Ovary (tissue), 9 donors: Measurements from ENCODE around the gene ZNF346. TPM values are rescaled to one million over a fixed set of nuclear protein-coding genes. Genes with fewer than 3 reads are reported as not detected.

Experiments
- DNase-seq, 5 donors: peaks; one replicate each; pipeline ENCODE4 v3.0.0-alpha.2; 2019 to 2020
- H3K27ac ChIP-seq, 2 donors: fragments of 200-600 bp; one replicate each; pipeline versions ENCODE4 v1.5.1 to v1.8.0; 2019 to 2022
- H3K27me3 ChIP-seq: fragments of 200-600 bp; one replicate; pipeline ENCODE4 v1.8.0; 2022
- H3K36me3 ChIP-seq: fragments of 200-600 bp; sonication (generic); one replicate; pipeline ENCODE4 v1.5.1; 2019
- H3K4me1 ChIP-seq: one replicate; pipeline ENCODE4 v1.8.1; 2013; ENCODE audit warnings: mild to moderate bottlenecking, moderate library complexity; ENCODE audit not compliant: insufficient read depth
- H3K4me3 ChIP-seq: fragments of 200-600 bp; sonication (generic); one replicate; pipeline ENCODE4 v1.5.1; 2017
- H3K9me3 ChIP-seq, 2 donors: fragments of 200-600 bp in 1 of 2; sonication (generic) in 1 of 2; one replicate each; pipeline versions ENCODE4 v1.5.1 to v1.8.1; 2013 to 2019; ENCODE audit warnings: mild to moderate bottlenecking in 1 of 2, moderate library complexity in 1 of 2
- EP300 ChIP-seq: sonication (generic); formaldehyde crosslinking; IDR thresholded peaks from one replicate; pipeline ENCODE4 v1.6.1; 2017; ENCODE audit warnings: antibody characterized with exemption
- POLR2A ChIP-seq: fragments of 450-650 bp; IDR thresholded peaks from one replicate; pipeline ENCODE4 v1.6.1; 2017; ENCODE audit warnings: antibody characterized with exemption, mild to moderate bottlenecking, moderate library complexity
- WGBS, 3 donors: extraction: QIAGEN DNeasy Blood & Tissue Kit in 1 of 3; methylation state at CpG; one replicate each; pipeline versions ENCODE4 v1.1.5 to v1.1.7; 2013 to 2017; 5-methylcytosine and 5-hydroxymethylcytosine counted together
- intact Hi-C, 4 donors: fragments of 100-400 bp; cut with DNase I; formaldehyde crosslinking; loops; one replicate each; pipeline versions ENCODE4 v1.11.0 to v1.15.1; 2022 to 2023
- polyA plus RNA-seq, 2 donors: library from polyadenylated mRNA; stranded (reverse); fragments of 200-250 nt in 1 of 2; fragments of 350-450 nt in 1 of 2; fragmentation: Illumina TruSeq in 1 of 2; extraction: RNeasy Lipid Tissue Mini Kit (QIAGEN cat#74804) in 1 of 2; gene quantifications; one replicate each; pipeline ENCODE4 v1.2.3, GENCODE V29; 2013 to 2014
- total RNA-seq, 7 donors: library from RNA; depleted of rRNA in 2 of 7; stranded (reverse); fragments of >200 nt in 2 of 7; fragmentation: NEBNext Ultra II Directional in 3 of 7; extraction: Animal tissue kit (Norgen Biotek cat#: 25700) in 3 of 7; gene quantifications; one replicate each; pipeline versions ENCODE4 v1.1.0 to v1.2.4, GENCODE V29; 2016 to 2023
- TF ChIP-seq, protein P1 (sequence below), 3 donors: fragments of 450-650 bp in 2 of 3; fragments of 200-600 bp in 1 of 3; IDR thresholded peaks; one replicate each; pipeline versions ENCODE4 v1.5.1 to v1.8.0; 2016 to 2022; ENCODE audit warnings: antibody characterized with exemption in 3 of 3, mild to moderate bottlenecking in 1 of 3
- donor health status: DM: no; HTN: no; CAD: no; lungs with moderate emphysema.
- donor health status: DM: no; HTN: no; CAD: no.
- donor health status: Bipolar disorder and iron deficiency.
- donor health status: DM: yes; HTN: yes; CAD: no.
- donor health status: DM: no; HTN: no; CAD: no.
- donor health status: DM: yes; HTN: yes; CAD: no.

ZNF346 gene
- total and polyA plus RNA-seq, 9 donors: 15.2 to 27.7 (median 24.2) TPM

DNA sequence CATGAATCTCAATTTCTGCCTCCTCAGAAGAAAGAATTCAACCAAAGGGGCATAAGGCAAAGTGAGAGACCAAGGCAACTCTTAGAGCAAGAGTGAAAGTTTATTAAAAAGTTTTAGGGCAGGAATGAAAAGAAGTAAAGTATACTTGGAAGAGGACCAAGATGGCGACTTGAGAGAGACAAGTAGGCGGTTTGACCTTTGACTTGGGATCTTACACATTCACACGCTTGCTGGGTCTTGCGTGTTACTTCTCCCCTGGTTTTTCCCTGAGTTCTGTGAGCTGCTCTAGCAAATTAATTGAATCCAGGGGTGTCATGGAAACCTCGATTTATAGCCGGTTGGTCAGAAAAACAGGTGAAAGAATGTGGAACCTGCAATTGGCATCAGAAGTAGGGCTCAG is 7.0 kb downstream of the ZNF346 start:
- intact Hi-C loops: no loop called here
- no peak overlapping the region for H3K4me3 ChIP-seq
- DNase-seq: no peak
- no peaks in the 10 kb centered on the region for H3K36me3 ChIP-seq
- H3K9me3 ChIP-seq: no peaks in the 10 kb centered on the region
- no peaks in the 10 kb centered on the region for H3K27me3 ChIP-seq
- H3K27ac ChIP-seq: no peak overlapping the region
- H3K4me1 ChIP-seq: no peaks in the 10 kb centered on the region
- 92 to 95% (median 92%) methylated on average over 6 of the region's 6 CpGs for WGBS, 3 donors
- TF ChIP-seq EP300 (no peak), POLR2A (no peak)
- TF ChIP-seq, protein P1, sequence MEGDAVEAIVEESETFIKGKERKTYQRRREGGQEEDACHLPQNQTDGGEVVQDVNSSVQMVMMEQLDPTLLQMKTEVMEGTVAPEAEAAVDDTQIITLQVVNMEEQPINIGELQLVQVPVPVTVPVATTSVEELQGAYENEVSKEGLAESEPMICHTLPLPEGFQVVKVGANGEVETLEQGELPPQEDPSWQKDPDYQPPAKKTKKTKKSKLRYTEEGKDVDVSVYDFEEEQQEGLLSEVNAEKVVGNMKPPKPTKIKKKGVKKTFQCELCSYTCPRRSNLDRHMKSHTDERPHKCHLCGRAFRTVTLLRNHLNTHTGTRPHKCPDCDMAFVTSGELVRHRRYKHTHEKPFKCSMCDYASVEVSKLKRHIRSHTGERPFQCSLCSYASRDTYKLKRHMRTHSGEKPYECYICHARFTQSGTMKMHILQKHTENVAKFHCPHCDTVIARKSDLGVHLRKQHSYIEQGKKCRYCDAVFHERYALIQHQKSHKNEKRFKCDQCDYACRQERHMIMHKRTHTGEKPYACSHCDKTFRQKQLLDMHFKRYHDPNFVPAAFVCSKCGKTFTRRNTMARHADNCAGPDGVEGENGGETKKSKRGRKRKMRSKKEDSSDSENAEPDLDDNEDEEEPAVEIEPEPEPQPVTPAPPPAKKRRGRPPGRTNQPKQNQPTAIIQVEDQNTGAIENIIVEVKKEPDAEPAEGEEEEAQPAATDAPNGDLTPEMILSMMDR (IDR thresholded peaks at IDR 0.05): no peak

- no peak for DNase-seq
- 71 to 81% (median 78%) methylated on average over 1 of the region's 1 CpG for WGBS, 3 donors
- Histone ChIP-seq H3K9me3 (no peaks in the 10 kb centered on the region), H3K4me3 (no peak overlapping the region), H3K36me3 (no peaks in the 10 kb centered on the region), H3K27ac (no peak overlapping the region), H3K4me1 (peaks cover 1% of the 10 kb centered on the region), H3K27me3 (no peaks in the 10 kb centered on the region)
- TF ChIP-seq EP300 (no peak), POLR2A (no peak)
- TF ChIP-seq, protein P1 (IDR thresholded peaks at IDR 0.05): no peak
- intact Hi-C loops: no loop called here
Observed at GRCh38 chr5:177035976-177036375, 13.5 kb downstream of the ZNF346 start.

- H3K36me3 ChIP-seq: no peaks in the 10 kb centered on the region
- no peak overlapping the region for H3K27ac ChIP-seq
- no peaks in the 10 kb centered on the region for H3K27me3 ChIP-seq
- peaks cover 1% of the 10 kb centered on the region for H3K4me1 ChIP-seq
- TF ChIP-seq POLR2A: no peak
- TF ChIP-seq, protein P1 (IDR thresholded peaks at IDR 0.05): no peak
- no peak overlapping the region for H3K4me3 ChIP-seq
- WGBS, 3 donors: 74 to 88% (median 85%) methylated on average over 5 of the region's 5 CpGs
- intact Hi-C loops: no loop called here
- H3K9me3 ChIP-seq: no peaks in the 10 kb centered on the region
- no peak for DNase-seq
Observed at GRCh38 chr5:177036443-177036842, 13.9 kb downstream of the ZNF346 start.

- no peak for DNase-seq
- Histone ChIP-seq H3K9me3 (no peaks in the 10 kb centered on the region), H3K36me3 (no peaks in the 10 kb centered on the region), H3K4me3 (no peak overlapping the region), H3K27ac (no peak overlapping the region), H3K4me1 (peaks cover 1% of the 10 kb centered on the region), H3K27me3 (no peaks in the 10 kb centered on the region)
- intact Hi-C loops: no loop called here
- WGBS, 3 donors: 91 to 94% (median 93%) methylated on average over 5 of the region's 5 CpGs
- TF ChIP-seq, protein P1 (IDR thresholded peaks at IDR 0.05): no peak
- TF ChIP-seq POLR2A: no peak
- TF ChIP-seq EP300: no peak
Observed at GRCh38 chr5:177036921-177037320, 14.4 kb downstream of the ZNF346 start.
